GM18511 (cell line): ENCODE data around the gene FAM241B.

Experiments used
- ATAC-seq: cut with Tn5 transposase; IDR thresholded peaks from one replicate; pipeline ENCODE4 v1.9.1; 2021; ENCODE audit warnings: mild to moderate bottlenecking, moderate library complexity; ENCODE audit not compliant: unreplicated experiment

FAM241B gene

GRCh38 chr10:69663369-69663947 is 33.4 kb downstream of the FAM241B start:
- ATAC-seq: no peak

DNA sequence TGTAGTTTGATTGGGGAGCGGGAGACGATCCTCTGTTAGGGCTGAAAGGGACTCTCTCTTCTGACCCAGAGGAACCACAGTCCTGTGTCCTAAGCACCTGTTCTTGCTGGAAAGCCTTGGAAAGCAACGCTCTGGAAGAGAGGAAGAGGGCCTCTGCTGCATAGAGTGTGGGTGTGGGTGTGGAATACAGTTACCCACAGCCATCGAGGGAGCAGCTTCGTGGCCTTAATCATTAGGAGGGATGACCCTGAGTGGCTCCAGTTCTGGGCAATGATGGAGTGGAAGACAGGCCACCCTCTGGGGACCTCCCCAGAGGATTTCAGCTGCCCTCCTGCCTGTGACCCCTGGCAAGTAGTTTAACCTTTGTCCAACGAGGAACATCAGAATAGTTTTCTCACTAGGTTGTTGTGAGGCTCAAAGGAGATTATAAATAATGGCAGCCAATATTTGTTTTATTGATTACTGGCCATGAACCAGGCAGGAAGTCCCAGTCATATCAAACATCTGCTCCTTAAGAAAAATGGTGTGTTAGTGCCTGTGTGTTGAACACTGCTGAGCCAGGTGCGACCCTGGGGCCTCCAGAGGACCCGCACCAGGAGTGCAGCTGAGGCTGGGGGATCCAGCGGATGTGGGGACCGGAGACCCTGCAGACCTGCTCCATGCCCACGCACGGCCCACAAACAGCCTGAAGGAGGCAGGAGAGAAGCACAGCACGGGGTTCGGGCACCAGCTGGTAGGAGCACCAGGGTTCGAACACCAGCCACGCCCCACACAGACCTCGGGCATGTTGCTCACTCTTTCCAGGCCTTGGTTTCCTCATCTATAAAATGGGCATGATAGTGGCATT is 35.6 kb downstream of the FAM241B start:
- ATAC-seq: no peak

DNA sequence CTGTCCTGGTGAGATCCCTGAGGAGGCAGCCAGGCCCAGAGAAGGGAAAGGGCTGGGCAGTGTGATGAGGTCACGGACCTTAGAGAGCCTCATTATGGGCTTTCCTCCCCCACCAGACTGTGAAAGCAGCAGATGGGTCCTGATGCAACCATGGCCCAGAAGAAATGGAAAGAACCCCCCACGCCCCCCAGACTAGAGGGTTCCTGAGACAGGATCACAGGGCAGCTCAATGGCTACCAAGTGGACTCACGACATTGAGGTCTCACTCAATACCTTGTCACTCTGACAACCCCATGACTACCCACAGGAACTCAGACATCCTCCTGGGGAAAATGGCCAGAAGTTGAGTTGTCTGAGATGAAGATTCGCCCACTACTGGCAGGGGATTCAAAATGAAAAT is 36.7 kb downstream of the FAM241B start:
- no peak for ATAC-seq

DNA sequence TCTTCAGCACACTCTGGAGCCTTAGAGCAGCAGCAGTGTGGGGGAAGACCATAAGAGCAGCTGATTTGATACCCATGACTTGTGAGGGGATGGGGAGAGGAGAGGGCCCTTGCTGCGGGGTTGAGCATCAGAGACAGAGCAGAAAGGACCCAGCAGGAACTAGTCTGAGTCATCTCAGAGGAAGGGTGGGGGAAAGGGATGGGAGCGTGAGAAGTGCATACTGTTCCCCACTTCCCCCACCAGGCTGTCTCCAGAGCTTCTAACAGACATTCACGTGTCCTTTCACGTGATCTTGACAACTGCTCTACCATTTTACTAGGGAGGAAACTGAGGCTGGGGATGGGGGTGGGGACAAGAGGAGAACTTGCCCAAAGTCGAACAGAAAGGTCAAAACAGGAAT is 38.7 kb downstream of the FAM241B start:
- no peak for ATAC-seq

- ATAC-seq: no peak
Observed at GRCh38 chr10:69669409-69669808, 39.4 kb downstream of the FAM241B start.

- no peak for ATAC-seq
Observed at GRCh38 chr10:69673521-69673920, 43.5 kb downstream of the FAM241B start.

DNA sequence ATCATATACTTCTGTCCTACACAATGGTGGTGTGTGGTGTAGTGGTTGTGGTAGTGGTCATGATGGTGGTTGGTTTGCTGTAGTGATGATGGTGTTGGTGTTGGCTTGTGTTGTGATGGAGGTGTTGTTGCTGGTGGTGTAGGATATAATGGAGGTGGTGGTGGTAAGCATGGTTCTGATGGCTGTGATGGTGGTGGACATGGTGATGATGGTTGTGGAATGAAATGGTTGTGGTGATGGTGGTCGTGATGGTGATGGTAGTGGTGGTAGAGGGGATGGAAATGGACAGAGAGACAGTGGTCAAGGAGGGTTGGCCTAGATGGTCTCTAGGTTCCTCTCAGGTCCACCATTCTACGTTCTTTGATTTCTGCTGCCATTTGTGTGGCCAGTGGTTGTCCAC is 44.7 kb downstream of the FAM241B start:
- ATAC-seq: no peak

DNA sequence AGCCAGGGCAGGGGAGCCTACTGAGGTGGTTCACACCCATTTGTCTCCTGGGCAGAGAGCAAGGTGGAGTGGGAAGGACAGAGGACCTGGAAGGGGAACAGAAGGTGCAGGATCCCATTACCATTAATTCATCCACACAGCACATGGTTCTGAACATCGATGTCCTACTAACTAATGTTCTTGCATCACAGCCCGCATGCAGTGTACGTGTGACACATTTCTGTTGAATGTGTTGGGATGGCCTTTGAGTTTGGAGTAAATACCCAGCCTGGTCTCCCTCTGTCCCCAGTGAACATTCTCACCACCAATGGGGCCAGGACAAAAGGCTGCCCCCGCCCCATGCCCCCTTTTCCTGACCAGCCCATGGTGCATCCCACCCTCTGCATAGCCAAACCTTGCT is 46.3 kb downstream of the FAM241B start:
- no peak for ATAC-seq

- ATAC-seq: no peak
Observed at GRCh38 chr10:69677985-69678654, 48.1 kb downstream of the FAM241B start.

DNA sequence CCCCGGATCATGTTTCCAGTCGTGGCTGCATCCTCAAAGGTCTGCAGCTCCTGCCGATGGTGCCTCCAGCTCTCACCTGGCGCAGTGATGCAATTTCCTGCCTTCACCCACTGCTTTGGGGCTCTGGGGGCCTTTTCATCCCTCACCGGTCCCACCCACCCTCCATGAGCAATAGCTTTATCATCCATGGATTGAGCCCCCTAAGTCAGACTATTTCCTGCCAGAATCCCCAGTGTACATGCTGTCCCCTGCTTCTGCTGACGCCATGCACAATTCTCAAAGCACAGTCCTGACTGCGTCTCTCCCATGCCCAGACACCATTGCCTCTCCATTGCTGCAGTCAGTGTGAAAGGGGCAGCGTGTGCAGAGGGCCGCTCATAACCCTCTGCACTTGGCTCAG is 49.7 kb downstream of the FAM241B start:
- no peak for ATAC-seq

- no peak for ATAC-seq
Observed at GRCh38 chr10:69680610-69681009, 50.6 kb downstream of the FAM241B start.

DNA sequence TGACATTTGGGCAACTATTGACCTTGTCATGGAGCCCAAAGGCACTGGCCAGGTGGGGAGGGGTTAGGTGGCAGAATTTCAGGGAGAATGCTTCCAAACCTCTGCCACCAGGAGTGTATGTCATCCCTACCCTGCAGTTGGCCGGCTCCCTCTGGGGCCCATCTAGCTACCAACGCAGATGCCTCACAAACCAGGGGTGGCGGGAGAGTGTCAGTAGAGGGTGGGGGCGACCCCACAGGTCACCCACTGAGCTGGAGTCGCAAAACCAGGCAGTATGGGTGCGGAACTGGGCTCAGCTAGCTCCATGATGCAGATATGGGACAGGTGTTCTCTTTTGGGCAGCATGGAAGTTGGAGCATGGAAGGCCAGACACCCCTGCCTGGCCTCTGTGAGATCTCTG is 51.4 kb downstream of the FAM241B start:
- ATAC-seq: no peak

DNA sequence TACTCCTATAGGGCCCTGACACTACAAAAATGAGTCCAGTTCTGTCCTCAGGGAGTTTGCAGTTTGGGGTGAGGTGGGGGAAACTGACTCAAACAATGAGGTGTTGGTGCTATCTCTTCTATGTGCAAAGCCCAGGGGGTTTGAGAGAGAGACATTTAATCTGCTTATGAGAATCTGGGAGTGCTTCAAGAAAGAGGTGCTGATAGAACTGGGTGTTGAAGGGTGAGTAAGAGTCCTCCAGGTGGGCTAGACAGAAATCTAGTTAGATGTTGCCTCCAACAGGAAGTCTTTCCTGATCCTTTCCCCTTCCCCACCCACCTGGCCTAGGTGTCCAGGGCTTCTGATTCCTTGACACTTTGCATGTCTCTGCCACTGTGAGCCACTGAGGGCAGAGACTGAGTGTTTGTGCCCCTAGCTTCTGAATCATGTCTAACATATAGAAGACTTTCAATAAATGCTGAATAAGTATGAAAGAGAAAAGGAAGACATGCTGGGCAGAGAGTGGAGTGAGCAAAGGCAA is 53.0 kb downstream of the FAM241B start:
- ATAC-seq: no peak
